Panc1 (cell line): ENCODE data around the gene UBE2E1. TPM values are rescaled to one million over a fixed set of nuclear protein-coding genes. Genes with fewer than 3 reads are reported as not detected.
A peak's percentile ranks its signal among the peaks of the same experiment; 100 is the strongest.

Experiments
- ATAC-seq: fragments of 200-7000 bp; cut with Tn5 transposase; 2 replicates; pipeline ENCODE4 v1.9.1; 2020; ENCODE audit warnings: mild to moderate bottlenecking, moderate library complexity
- BruUV-seq: library from RNA; stranded (reverse); fragments of 400-500 nt; replicated peaks from 2 replicates; lab custom pipeline; 2021; lab: Mats Ljungman, UMichigan
- CTCF ChIA-PET: fragments of 300-600 bp; sonication (Branson Sonifier 250); formaldehyde crosslinking; loops from one replicate; lab custom pipeline; 2022; ENCODE audit warnings: antibody characterized with exemption; lab: Charles Lee
- POLR2A ChIA-PET: fragments of 300-600 bp; sonication (Branson Sonifier 250); formaldehyde crosslinking; loops from one replicate; lab custom pipeline; 2022; ENCODE audit warnings: antibody characterized with exemption; lab: Charles Lee
- DNase-seq: peaks from one replicate; pipeline ENCODE4 v3.0.0-alpha.2; 2010; ENCODE audit warnings: low read depth, low spot score
- H3K27ac ChIP-seq: 2 replicates; pipeline ENCODE4 v1.5.1; 2011; ENCODE audit warnings: mild to moderate bottlenecking, low read length, inconsistent platforms
- H3K27me3 ChIP-seq: fragments of 200-500 bp; sonication (Bioruptor generic); 2 replicates; pipeline ENCODE4 v1.6.0; 2014; ENCODE audit warnings: low read length, inconsistent platforms; ENCODE audit not compliant: control insufficient read depth, insufficient read depth
- H3K36me3 ChIP-seq: fragments of 200-500 bp; sonication (Bioruptor generic); 2 replicates; pipeline ENCODE4 v1.5.1; 2014; ENCODE audit warnings: inconsistent platforms, mild to moderate bottlenecking, low read length, moderate library complexity; ENCODE audit not compliant: control insufficient read depth, insufficient read depth
- H3K4me1 ChIP-seq: 2 replicates; pipeline ENCODE4 v1.5.1; 2011; ENCODE audit warnings: inconsistent platforms, mild to moderate bottlenecking, low read length, moderate library complexity; ENCODE audit not compliant: control insufficient read depth, insufficient read depth
- H3K4me3 ChIP-seq, 2 experiments: 2 replicates each; pipeline ENCODE4 v1.5.1; 2011 to 2012; ENCODE audit warnings: low read depth in 2 of 2, low read length in 2 of 2, mild to moderate bottlenecking in 2 of 2, inconsistent platforms in 1 of 2, moderate library complexity in 1 of 2
- H3K9me3 ChIP-seq: fragments of 200-500 bp; sonication (Bioruptor generic); 2 replicates; pipeline ENCODE4 v1.5.1; 2014; ENCODE audit warnings: low read depth, mild to moderate bottlenecking, inconsistent platforms, low read length, moderate library complexity; ENCODE audit not compliant: control insufficient read depth, insufficient read depth
- CTCF ChIP-seq: fragments of 450-650 bp; IDR thresholded peaks from 2 replicates; pipeline ENCODE4 v1.5.1; 2017; ENCODE audit warnings: mild to moderate bottlenecking
- POLR2AphosphoS5 ChIP-seq: IDR thresholded peaks from 2 replicates; pipeline ENCODE4 v1.6.1; 2012; ENCODE audit warnings: mild to moderate bottlenecking, low read depth, low read length, moderate library complexity
- REST ChIP-seq, 2 experiments: IDR thresholded peaks; 2 replicates each; pipeline ENCODE4 v1.6.1; 2011 to 2012; ENCODE audit warnings: low read depth in 2 of 2, control low read depth in 1 of 2, low read length in 1 of 2, mild to moderate bottlenecking in 1 of 2, moderate library complexity in 1 of 2; ENCODE audit not compliant: insufficient read depth in 1 of 2
- SIN3A ChIP-seq: IDR thresholded peaks from 2 replicates; pipeline ENCODE4 v1.6.1; 2012; ENCODE audit warnings: low read depth, mild to moderate bottlenecking, low read length, moderate library complexity, borderline replicate concordance; ENCODE audit not compliant: insufficient read depth
- TCF7L2 ChIP-seq: IDR thresholded peaks from 2 replicates; pipeline ENCODE4 v1.6.1; 2011; ENCODE audit warnings: mild to moderate bottlenecking, low read depth, low read length, inconsistent platforms
- in situ Hi-C: cut with HindIII; loops from 2 replicates; pipeline ENCODE4 v1.10.0; 2016; ENCODE audit warnings: low sequenced_read_pairs, low pct_unique_long_range_greater_than_20kb
- intact Hi-C: fragments of 100-400 bp; cut with micrococcal nuclease; formaldehyde crosslinking; loops from one replicate; pipeline ENCODE4 v1.10.0; 2022; ENCODE audit not compliant: unreplicated experiment
- total RNA-seq: library from RNA; stranded (reverse); gene quantifications from one replicate; pipeline ENCODE4 v1.2.1, GENCODE V29; 2021; ENCODE audit not compliant: unreplicated experiment

The UBE2E1 gene
- total RNA-seq, 1 experiment from 2014 or later = 127 TPM

- H3K9me3 ChIP-seq = no peaks in the 10 kb centered on the region
- no peak for TF ChIP-seq CTCF
- no peak for TF ChIP-seq TCF7L2
- no peak for TF ChIP-seq SIN3A
- TF ChIP-seq POLR2AphosphoS5 = no peak
- no peak for TF ChIP-seq REST (IDR thresholded peaks at IDR 0.05; ENCODE audit: insufficient read depth in 1 of 2, low read depth in 2 of 2, low read length in 1 of 2)
- DNase-seq (no peak), ATAC-seq (no peak)
- no peak overlapping the region for H3K4me3 ChIP-seq
- CTCF ChIA-PET = interaction anchor here (0.6 to 0.7 kb wide), 2 partner anchors 9 to 154 kb away, joined by 3 to 5 read pairs; no protein-coding TSS in a partner anchor
- POLR2A ChIA-PET = interaction anchor here (0.6 kb wide), 1 partner anchor 16 kb away, joined by 5 read pairs; no protein-coding TSS in a partner anchor
- in situ Hi-C loops = no loop called here
- no peak overlapping the region for H3K27ac ChIP-seq
- H3K27me3 ChIP-seq = no peaks in the 10 kb centered on the region
- intact Hi-C loops = no loop called here
- H3K36me3 ChIP-seq = no peaks in the 10 kb centered on the region; the same call in 1 of the 2 replicates
- TSS peak; percentile 3 for BruUV-seq
- H3K4me1 ChIP-seq = peaks cover 4% of the 10 kb centered on the region
Observed at GRCh38 chr3:23830869-23831484, 25.2 kb downstream of the UBE2E1 start.

- ATAC-seq = no peak
- no peak overlapping the region for H3K27ac ChIP-seq
- no peak for DNase-seq
Observed at GRCh38 chr3:23831517-23832394, 26.0 kb downstream of the UBE2E1 start.

More at GRCh38 chr3:23831517-23832394, 26.0 kb downstream of the UBE2E1 start:
- no peaks in the 10 kb centered on the region; the same call in 1 of the 2 replicates for H3K36me3 ChIP-seq
- in situ Hi-C loops = no loop called here
- H3K27me3 ChIP-seq = no peaks in the 10 kb centered on the region
- BruUV-seq = no TSS peak
- H3K4me3 ChIP-seq = no peak overlapping the region
- ChIA-PET POLR2A (interaction anchor here (0.6 kb wide), 1 partner anchor 17 kb away, joined by 5 read pairs; no protein-coding TSS in a partner anchor), CTCF (interaction anchor here (0.6 to 0.7 kb wide), 3 partner anchors 8 to 154 kb away, joined by 3 to 5 read pairs (median 3); no protein-coding TSS in a partner anchor)
- TF ChIP-seq TCF7L2 (no peak), POLR2AphosphoS5 (no peak), SIN3A (no peak), CTCF (no peak), REST (IDR thresholded peaks at IDR 0.05; ENCODE audit: insufficient read depth in 1 of 2, low read depth in 2 of 2, low read length in 1 of 2) (no peak)
- no peaks in the 10 kb centered on the region; the same call in none of the 2 replicates for H3K4me1 ChIP-seq
- H3K9me3 ChIP-seq = no peaks in the 10 kb centered on the region
- intact Hi-C loops = no loop called here
